H9 (cell line): ENCODE data around the gene TCN1. TPM values are rescaled to one million over a fixed set of nuclear protein-coding genes. Genes with fewer than 3 reads are reported as not detected.

Source experiments
- DNase-seq: peaks from one replicate; pipeline ENCODE4 v3.0.0-alpha.2; 2017
- H2AFZ ChIP-seq: one replicate; pipeline ENCODE4 v1.6.1; 2013; ENCODE audit warnings: mild to moderate bottlenecking, low read length, control low read depth, moderate library complexity
- H2AK5ac ChIP-seq: 2 replicates; pipeline ENCODE4 v1.6.1; 2013; ENCODE audit warnings: low read length, control low read depth, mixed read lengths; ENCODE audit not compliant: insufficient read length
- H2BK120ac ChIP-seq: one replicate; pipeline ENCODE4 v1.6.1; 2013; ENCODE audit warnings: low read depth, mild to moderate bottlenecking, low read length, control low read depth, inconsistent platforms; ENCODE audit not compliant: poor library complexity, severe bottlenecking
- H2BK12ac ChIP-seq: 2 replicates; pipeline ENCODE4 v1.6.1; 2013; ENCODE audit warnings: low read length, control low read depth, mixed read lengths, low read depth; ENCODE audit not compliant: insufficient read length
- H2BK15ac ChIP-seq: 2 replicates; pipeline ENCODE4 v1.6.1; 2013; ENCODE audit warnings: low read depth, low read length, control low read depth
- H2BK20ac ChIP-seq: one replicate; pipeline ENCODE4 v1.6.1; 2013; ENCODE audit warnings: low read depth, mild to moderate bottlenecking, low read length, control low read depth, inconsistent platforms; ENCODE audit not compliant: poor library complexity, severe bottlenecking
- H2BK5ac ChIP-seq: 2 replicates; pipeline ENCODE4 v1.6.1; 2013; ENCODE audit warnings: low read length, control low read depth, mixed read lengths; ENCODE audit not compliant: insufficient read length
- H3K14ac ChIP-seq: 2 replicates; pipeline ENCODE4 v1.6.1; 2013; ENCODE audit warnings: low read length, control low read depth; ENCODE audit not compliant: insufficient read depth
- H3K18ac ChIP-seq: 2 replicates; pipeline ENCODE4 v1.6.1; 2013; ENCODE audit warnings: low read depth, mild to moderate bottlenecking, mixed read lengths, low read length, control low read depth; ENCODE audit not compliant: insufficient read length
- H3K23ac ChIP-seq: 2 replicates; pipeline ENCODE4 v1.6.1; 2013; ENCODE audit warnings: low read length, control low read depth, mixed read lengths, low read depth; ENCODE audit not compliant: insufficient read length
- H3K23me2 ChIP-seq: 2 replicates; pipeline ENCODE4 v1.6.1; 2013; ENCODE audit warnings: low read depth, mild to moderate bottlenecking, mixed read lengths, low read length, control low read depth; ENCODE audit not compliant: insufficient read length, poor library complexity, severe bottlenecking
- H3K27ac ChIP-seq: 2 replicates; pipeline ENCODE4 v1.5.1; 2013; ENCODE audit warnings: low read length, control low read depth, mixed read lengths, low read depth; ENCODE audit not compliant: insufficient read length
- H3K27me3 ChIP-seq: 2 replicates; pipeline ENCODE4 v1.6.1; 2013; ENCODE audit warnings: low read length, control low read depth, inconsistent platforms; ENCODE audit not compliant: insufficient read depth
- H3K4ac ChIP-seq: 2 replicates; pipeline ENCODE4 v1.6.1; 2013; ENCODE audit warnings: low read depth, mild to moderate bottlenecking, control low read depth, inconsistent platforms, low read length, moderate library complexity
- H3K4me1 ChIP-seq: 2 replicates; pipeline ENCODE4 v1.6.1; 2013; ENCODE audit warnings: low read length, control low read depth, inconsistent platforms; ENCODE audit not compliant: insufficient read depth
- H3K4me2 ChIP-seq: 2 replicates; pipeline ENCODE4 v1.6.1; 2013; ENCODE audit warnings: low read length, control low read depth, mixed read lengths; ENCODE audit not compliant: insufficient read length, insufficient read depth
- H3K56ac ChIP-seq: 2 replicates; pipeline ENCODE4 v1.6.1; 2013; ENCODE audit warnings: low read depth, mild to moderate bottlenecking, mixed read lengths, low read length, control low read depth; ENCODE audit not compliant: insufficient read length
- H3K79me1 ChIP-seq: 2 replicates; pipeline ENCODE4 v1.6.1; 2013; ENCODE audit warnings: low read depth, mild to moderate bottlenecking, moderate library complexity, low read length, control low read depth, inconsistent platforms; ENCODE audit not compliant: insufficient read depth, poor library complexity, severe bottlenecking
- H3K79me2 ChIP-seq: 2 replicates; pipeline ENCODE4 v1.6.1; 2013; ENCODE audit warnings: low read length, control low read depth, inconsistent platforms; ENCODE audit not compliant: insufficient read depth
- H3K9ac ChIP-seq: 2 replicates; pipeline ENCODE4 v1.6.1; 2013; ENCODE audit warnings: low read length, control low read depth, mixed read lengths; ENCODE audit not compliant: insufficient read length; ENCODE audit errors: extremely low read depth
- H3K9me3 ChIP-seq: one replicate; pipeline ENCODE4 v1.6.1; 2013; ENCODE audit warnings: low read depth, low read length, inconsistent platforms; ENCODE audit not compliant: control insufficient read depth
- H3T11ph ChIP-seq: one replicate; pipeline ENCODE4 v1.6.1; 2013; ENCODE audit warnings: mild to moderate bottlenecking, low read length, control low read depth, inconsistent platforms
- H4K20me1 ChIP-seq: one replicate; pipeline ENCODE4 v1.6.1; 2013; ENCODE audit not compliant: control insufficient read depth, insufficient read length, insufficient read depth
- H4K5ac ChIP-seq: 2 replicates; pipeline ENCODE4 v1.6.1; 2013; ENCODE audit warnings: low read depth, mild to moderate bottlenecking, mixed read lengths, low read length, control low read depth; ENCODE audit not compliant: insufficient read length
- H4K8ac ChIP-seq: replicated peaks from 2 replicates; pipeline ENCODE4 v1.6.1; 2013; ENCODE audit warnings: low read length, control low read depth, mixed read lengths, low read depth; ENCODE audit not compliant: insufficient read length
- H4K91ac ChIP-seq: 2 replicates; pipeline ENCODE4 v1.6.1; 2013; ENCODE audit warnings: low read depth, mild to moderate bottlenecking, moderate library complexity, mixed read lengths, low read length, control low read depth; ENCODE audit not compliant: insufficient read length
- H3K27ac Mint-ChIP-seq, 3 experiments: 2 replicates in 2 of 3; 3 replicates in 1 of 3; pipeline ENCODE4 v1.8.0; 2020 to 2021; ENCODE audit warnings: mixed read lengths in 3 of 3, mild to moderate bottlenecking in 1 of 3, moderate library complexity in 1 of 3
- H3K27me3 Mint-ChIP-seq: 2 replicates; pipeline ENCODE4 v1.8.0; 2021; ENCODE audit warnings: low read depth, mild to moderate bottlenecking, moderate library complexity, mixed read lengths
- H3K36me3 Mint-ChIP-seq, 3 experiments: 2 replicates in 2 of 3; 3 replicates in 1 of 3; pipeline ENCODE4 v1.8.0; 2020 to 2021; ENCODE audit warnings: low read depth in 3 of 3, mixed read lengths in 3 of 3; ENCODE audit not compliant: insufficient read depth in 1 of 3
- H3K4me1 Mint-ChIP-seq, 2 experiments: 2 replicates each; pipeline ENCODE4 v1.8.0; 2020; ENCODE audit warnings: mixed read lengths in 2 of 2
- H3K4me3 Mint-ChIP-seq, 2 experiments: 2 replicates in 1 of 2; 3 replicates in 1 of 2; pipeline ENCODE4 v1.8.0; 2020 to 2021; ENCODE audit warnings: mild to moderate bottlenecking in 2 of 2, mixed read lengths in 2 of 2, moderate library complexity in 1 of 2
- H3K9me3 Mint-ChIP-seq, 2 experiments: 2 replicates in 1 of 2; 3 replicates in 1 of 2; pipeline ENCODE4 v1.8.0; 2020; ENCODE audit warnings: mild to moderate bottlenecking in 2 of 2, mixed read lengths in 2 of 2, moderate library complexity in 1 of 2
- CTCF ChIP-seq: fragments of 200-600 bp; sonication (generic); conservative IDR thresholded peaks from 3 replicates; pipeline ENCODE4 v1.8.0; 2021; ENCODE audit warnings: antibody characterized with exemption, mild to moderate bottlenecking
- total RNA-seq: library from RNA; stranded (reverse); gene quantifications from 2 replicates; pipeline ENCODE4 v1.2.1, GENCODE V29; 2021

The TCN1 gene
- total RNA-seq, 1 experiment from 2014 or later: not detected

GRCh38 chr11:59839615-59840014 lies 26.7 kb downstream of the TCN1 start:
- no peak overlapping the region for H3K27ac Mint-ChIP-seq
- Histone ChIP-seq H3K27ac (no peak overlapping the region), H3T11ph (no peak overlapping the region), H4K8ac (no peak overlapping the region), H2BK15ac (no peak overlapping the region), H4K5ac (no peak overlapping the region), H3K56ac (no peak overlapping the region), H2BK5ac (no peak overlapping the region), H3K23me2 (no peaks in the 10 kb centered on the region), H3K9me3 (no peaks in the 10 kb centered on the region), H2BK20ac (no peak overlapping the region), H3K27me3 (no peaks in the 10 kb centered on the region), H3K14ac (no peak overlapping the region), H2BK12ac (no peak overlapping the region), H4K91ac (no peak overlapping the region), H3K79me1 (no peaks in the 10 kb centered on the region), H3K4ac (no peak overlapping the region), H3K4me2 (no peak overlapping the region), H3K23ac (no peak overlapping the region), H3K4me1 (no peaks in the 10 kb centered on the region), H3K18ac (no peak overlapping the region), H2AFZ (no peak overlapping the region), H4K20me1 (no peaks in the 10 kb centered on the region), H3K9ac (no peak overlapping the region), H2BK120ac (no peak overlapping the region), H3K79me2 (no peaks in the 10 kb centered on the region), H2AK5ac (no peak overlapping the region)
- H3K4me3 Mint-ChIP-seq: no peak overlapping the region
- no peaks in the 10 kb centered on the region; a peak in 1 of 4 replicates for H3K4me1 Mint-ChIP-seq
- H3K9me3 Mint-ChIP-seq: no peaks in the 10 kb centered on the region
- TF ChIP-seq CTCF: no peak
- H3K36me3 Mint-ChIP-seq: no peaks in the 10 kb centered on the region
- DNase-seq: no peak
- no peaks in the 10 kb centered on the region for H3K27me3 Mint-ChIP-seq
